Measurements from ENCODE around the gene ZNF236.

DNA sequence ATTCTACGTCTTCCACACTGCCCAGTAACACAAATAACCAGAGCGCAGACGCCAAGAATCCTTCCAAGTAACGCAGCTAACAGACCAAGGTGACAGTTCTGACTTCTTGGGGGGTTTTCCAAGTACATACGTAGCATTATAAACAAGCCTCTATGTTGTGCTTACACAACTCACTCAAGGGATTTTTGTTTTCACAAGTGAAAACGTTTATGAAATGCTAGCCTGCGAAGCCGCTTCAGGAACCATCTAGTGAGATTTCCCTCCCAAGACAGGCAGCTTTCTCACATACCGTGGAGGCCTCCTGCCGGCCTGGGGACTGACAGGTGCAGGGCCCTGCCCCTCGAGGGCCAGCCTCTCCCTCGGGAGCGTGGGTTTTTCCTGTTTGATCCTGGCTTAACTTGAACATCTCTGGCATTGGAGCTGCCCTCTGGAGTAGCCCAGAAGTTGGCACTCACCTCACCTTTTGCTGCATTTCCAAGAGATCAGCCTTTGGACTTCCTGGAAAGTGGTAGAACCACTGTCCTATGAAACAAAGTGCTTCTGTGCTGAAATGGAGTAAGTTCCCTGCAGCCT is 159.1 kb downstream of the ZNF236 start:
- TF ChIP-seq, protein P1, sequence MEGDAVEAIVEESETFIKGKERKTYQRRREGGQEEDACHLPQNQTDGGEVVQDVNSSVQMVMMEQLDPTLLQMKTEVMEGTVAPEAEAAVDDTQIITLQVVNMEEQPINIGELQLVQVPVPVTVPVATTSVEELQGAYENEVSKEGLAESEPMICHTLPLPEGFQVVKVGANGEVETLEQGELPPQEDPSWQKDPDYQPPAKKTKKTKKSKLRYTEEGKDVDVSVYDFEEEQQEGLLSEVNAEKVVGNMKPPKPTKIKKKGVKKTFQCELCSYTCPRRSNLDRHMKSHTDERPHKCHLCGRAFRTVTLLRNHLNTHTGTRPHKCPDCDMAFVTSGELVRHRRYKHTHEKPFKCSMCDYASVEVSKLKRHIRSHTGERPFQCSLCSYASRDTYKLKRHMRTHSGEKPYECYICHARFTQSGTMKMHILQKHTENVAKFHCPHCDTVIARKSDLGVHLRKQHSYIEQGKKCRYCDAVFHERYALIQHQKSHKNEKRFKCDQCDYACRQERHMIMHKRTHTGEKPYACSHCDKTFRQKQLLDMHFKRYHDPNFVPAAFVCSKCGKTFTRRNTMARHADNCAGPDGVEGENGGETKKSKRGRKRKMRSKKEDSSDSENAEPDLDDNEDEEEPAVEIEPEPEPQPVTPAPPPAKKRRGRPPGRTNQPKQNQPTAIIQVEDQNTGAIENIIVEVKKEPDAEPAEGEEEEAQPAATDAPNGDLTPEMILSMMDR (IDR thresholded peaks at IDR 0.05), result peak; percentile 21
- TF ChIP-seq EZH2 (IDR thresholded peaks at IDR 0.05; ENCODE audit: borderline replicate concordance, insufficient read depth, low read depth, low read length, poor library complexity, severe bottlenecking), result no peak
